ENCODE data around the gene HNRNPUL2.

- TF ChIP-seq CTCF (IDR thresholded peaks at IDR 0.05) (no peak), POLR2A (IDR thresholded peaks at IDR 0.05) (no peak), POLR2AphosphoS5 (IDR thresholded peaks at IDR 0.05) (no peak)
Observed at GRCh38 chr11:62705413-62705812, 21.8 kb downstream of the HNRNPUL2 start.
